H1 (cell line): ENCODE data around the gene TOM1L2. TPM values are rescaled to one million over a fixed set of nuclear protein-coding genes. Genes with fewer than 3 reads are reported as not detected.

Source experiments
- CTCF ChIA-PET: fragments of 300-600 bp; sonication (Branson Sonifier 250); formaldehyde crosslinking; loops from one replicate; lab custom pipeline; 2021; ENCODE audit not compliant: partially characterized antibody; lab: Charles Lee
- POLR2A ChIA-PET: fragments of 300-600 bp; sonication (Branson Sonifier 250); formaldehyde crosslinking; loops from one replicate; lab custom pipeline; 2021; ENCODE audit warnings: inconsistent platforms; ENCODE audit not compliant: partially characterized antibody; lab: Charles Lee
- DNase-seq, 2 experiments: peaks; one replicate each; pipeline versions ENCODE4 v3.0.0 to v3.0.0-alpha.2; 2010 to 2022; ENCODE audit warnings: low spot score in 2 of 2, low read depth in 1 of 2, mixed read lengths in 1 of 2
- FAIRE-seq: peaks from 2 replicates; lab custom pipeline; 2011; peaks lifted over from hg19 to GRCh38; lab: Jason Lieb, UNC
- H2AFZ ChIP-seq: 2 replicates; pipeline ENCODE4 v1.8.1; 2012; ENCODE audit warnings: low read length, inconsistent platforms
- H2AK5ac ChIP-seq: 2 replicates; pipeline ENCODE4 v1.6.1; 2013; ENCODE audit warnings: low read depth, low read length
- H2BK120ac ChIP-seq: replicated peaks from 2 replicates; pipeline ENCODE3; 2013; ENCODE audit warnings: low read depth, low read length, inconsistent platforms
- H2BK12ac ChIP-seq: 2 replicates; pipeline ENCODE4 v1.6.1; 2013; ENCODE audit warnings: low read depth, low read length
- H2BK15ac ChIP-seq: 2 replicates; pipeline ENCODE4 v1.6.1; 2013; ENCODE audit warnings: low read length
- H2BK20ac ChIP-seq: 2 replicates; pipeline ENCODE4 v1.6.1; 2013; ENCODE audit warnings: low read length
- H2BK5ac ChIP-seq: 2 replicates; pipeline ENCODE4 v1.6.1; 2013; ENCODE audit warnings: low read depth, low read length
- H3K14ac ChIP-seq: 2 replicates; pipeline ENCODE4 v1.6.1; 2013; ENCODE audit warnings: inconsistent platforms; ENCODE audit not compliant: insufficient read length
- H3K18ac ChIP-seq: 2 replicates; pipeline ENCODE4 v1.6.1; 2013; ENCODE audit warnings: low read length; ENCODE audit errors: extremely low read depth
- H3K23ac ChIP-seq: 2 replicates; pipeline ENCODE4 v1.6.1; 2013; ENCODE audit warnings: inconsistent platforms; ENCODE audit not compliant: insufficient read length
- H3K23me2 ChIP-seq: 2 replicates; pipeline ENCODE4 v1.6.1; 2013; ENCODE audit warnings: low read depth, low read length
- H3K27ac ChIP-seq: 2 replicates; pipeline ENCODE4 v1.6.1; 2011; ENCODE audit warnings: low read depth, low read length, inconsistent platforms
- H3K27me3 ChIP-seq, 4 experiments: replicated peaks in 1 of 4; 1 replicate in 1 of 4; 2 replicates in 3 of 4; pipeline versions ENCODE4 v1.6.1 to v1.8.1; 2011 to 2013; ENCODE audit warnings: low read length in 3 of 4, mild to moderate bottlenecking in 3 of 4, inconsistent platforms in 2 of 4, mixed read lengths in 2 of 4, moderate library complexity in 1 of 4; ENCODE audit not compliant: control insufficient read depth in 3 of 4, insufficient read depth in 3 of 4; ENCODE audit errors: extremely low read depth in 1 of 4
- H3K36me3 ChIP-seq, 4 experiments: 2 replicates each; pipeline versions ENCODE4 v1.6.1 to v1.8.1; 2011 to 2013; ENCODE audit warnings: mild to moderate bottlenecking in 4 of 4, low read length in 3 of 4, moderate library complexity in 2 of 4, control low read depth in 1 of 4, inconsistent platforms in 1 of 4; ENCODE audit not compliant: insufficient read depth in 4 of 4, control insufficient read depth in 2 of 4
- H3K4ac ChIP-seq: replicated peaks from 2 replicates; pipeline ENCODE3; 2013; ENCODE audit warnings: low read length, low read depth, mixed read lengths, inconsistent platforms; ENCODE audit not compliant: insufficient read length
- H3K4me1 ChIP-seq, 4 experiments: replicated peaks in 1 of 4; 1 replicate in 1 of 4; 2 replicates in 3 of 4; pipeline versions ENCODE4 v1.6.1 to v1.8.1; 2011 to 2013; ENCODE audit warnings: low read length in 3 of 4, inconsistent platforms in 2 of 4, mixed read lengths in 1 of 4; ENCODE audit not compliant: insufficient read depth in 4 of 4, control insufficient read depth in 3 of 4
- H3K4me2 ChIP-seq, 2 experiments: 2 replicates each; pipeline versions ENCODE4 v1.6.1 to v1.8.1; 2011 to 2013; ENCODE audit warnings: low read depth in 2 of 2, low read length in 2 of 2, control low read depth in 1 of 2, inconsistent platforms in 1 of 2, mild to moderate bottlenecking in 1 of 2; ENCODE audit not compliant: insufficient read depth in 1 of 2
- H3K4me3 ChIP-seq, 4 experiments: fragments of 200-600, 300-600 bp in 1 of 4; sonication (generic), shearing (Covaris generic), sonication (Bioruptor Twin) in 1 of 4; 2 replicates each; pipeline versions ENCODE4 v1.5.1 to v1.8.1; 2011 to 2016; ENCODE audit warnings: low read length in 4 of 4, low read depth in 3 of 4, control low read depth in 2 of 4, inconsistent platforms in 2 of 4, mild to moderate bottlenecking in 2 of 4, mixed read lengths in 1 of 4, moderate library complexity in 1 of 4; ENCODE audit not compliant: insufficient read depth in 2 of 4; ENCODE audit errors: extremely low read depth in 1 of 4
- H3K56ac ChIP-seq: replicated peaks from 2 replicates; pipeline ENCODE3; 2013; ENCODE audit warnings: low read depth, mild to moderate bottlenecking, mixed read lengths, low read length, inconsistent platforms; ENCODE audit not compliant: insufficient read length
- H3K79me1 ChIP-seq: 2 replicates; pipeline ENCODE4 v1.6.1; 2013; ENCODE audit warnings: low read depth, low read length, control low read depth
- H3K79me2 ChIP-seq, 2 experiments: 2 replicates each; pipeline versions ENCODE4 v1.6.1 to v1.8.1; 2012 to 2013; ENCODE audit warnings: low read length in 2 of 2, mild to moderate bottlenecking in 2 of 2, inconsistent platforms in 1 of 2; ENCODE audit not compliant: insufficient read depth in 2 of 2, control insufficient read depth in 1 of 2
- H3K9ac ChIP-seq, 4 experiments: replicated peaks in 1 of 4; 1 replicate in 1 of 4; 2 replicates in 3 of 4; pipeline versions ENCODE4 v1.6.1 to v1.8.1; 2011 to 2013; ENCODE audit warnings: low read depth in 3 of 4, low read length in 3 of 4, control low read depth in 2 of 4, mild to moderate bottlenecking in 2 of 4, moderate library complexity in 2 of 4, inconsistent platforms in 1 of 4; ENCODE audit errors: extremely low read depth in 1 of 4
- H3K9me3 ChIP-seq, 2 experiments: 2 replicates each; pipeline versions ENCODE4 v1.6.1 to v1.8.1; 2012 to 2013; ENCODE audit warnings: mild to moderate bottlenecking in 2 of 2, moderate library complexity in 2 of 2, control low read depth in 1 of 2, inconsistent platforms in 1 of 2, low read depth in 1 of 2, low read length in 1 of 2, mixed read lengths in 1 of 2; ENCODE audit not compliant: insufficient read depth in 2 of 2
- H4K20me1 ChIP-seq, 2 experiments: replicated peaks in 1 of 2; 2 replicates each; pipeline versions ENCODE3 to v1.8.1; 2011 to 2013; ENCODE audit warnings: inconsistent platforms in 2 of 2, low read length in 2 of 2, mild to moderate bottlenecking in 1 of 2; ENCODE audit not compliant: insufficient read depth in 2 of 2, control insufficient read depth in 1 of 2
- H4K5ac ChIP-seq: 2 replicates; pipeline ENCODE4 v1.6.1; 2013; ENCODE audit warnings: low read length, low read depth, mixed read lengths, inconsistent platforms; ENCODE audit not compliant: insufficient read length
- H4K8ac ChIP-seq: 2 replicates; pipeline ENCODE4 v1.8.0; 2013; ENCODE audit warnings: mild to moderate bottlenecking, moderate library complexity, low read length, inconsistent platforms; ENCODE audit not compliant: insufficient read depth; ENCODE audit errors: extremely low read depth
- H4K91ac ChIP-seq: replicated peaks from 2 replicates; pipeline ENCODE3; 2013; ENCODE audit warnings: low read length, mixed read lengths, inconsistent platforms; ENCODE audit not compliant: insufficient read length
- KDM1A ChIP-seq: fragments of 200-600, 300-600 bp; sonication (generic); IDR thresholded peaks from 2 replicates; pipeline ENCODE4 v1.7.1; 2016; ENCODE audit warnings: mild to moderate bottlenecking, low read length, borderline replicate concordance
- KDM4A ChIP-seq: IDR thresholded peaks from one replicate; pipeline ENCODE4 v1.7.1; 2012; ENCODE audit warnings: low read depth, mild to moderate bottlenecking, moderate library complexity, low read length, inconsistent platforms; ENCODE audit not compliant: severe bottlenecking
- WGBS, 2 experiments: shearing (Covaris generic) in 1 of 2; methylation state at CpG; one replicate each; pipeline versions ENCODE4 v1.1.6 to v1.1.7; 2013 to 2015; ENCODE audit warnings: low lambda C conversion rate in 2 of 2, mixed read lengths in 2 of 2, inconsistent platforms in 1 of 2, low coverage in 1 of 2, missing lambda C conversion rate in 1 of 2; ENCODE audit not compliant: insufficient replicate concordance in 2 of 2, insufficient coverage in 1 of 2, insufficient read length in 1 of 2; ENCODE audit errors: extremely low coverage in 1 of 2, missing lambda C conversion rate in 1 of 2; 5-methylcytosine and 5-hydroxymethylcytosine counted together
- polyA plus RNA-seq, 7 experiments: library from polyadenylated mRNA; depleted of rRNA in 3 of 7; stranded (reverse) in 5 of 7; unstranded in 2 of 7; fragments of >200 nt in 5 of 7; fragments of 200-250 nt in 2 of 7; gene quantifications; 1 replicate in 5 of 7; 2 replicates in 1 of 7; 4 replicates in 1 of 7; pipeline versions ENCODE4 v1.2.1 to v1.2.3, GENCODE V29; 2011 to 2013; ENCODE audit warnings: missing spikeins in 2 of 7, mixed read lengths in 2 of 7
- total RNA-seq: library from RNA; stranded (reverse); fragmentation: NEBNext Ultra II Directional; extraction: Animal tissue kit (Norgen Biotek cat#: 25700); gene quantifications from 2 replicates; pipeline ENCODE4 v1.2.1, GENCODE V29; 2021

The TOM1L2 gene
- total and polyA plus RNA-seq, 2 of the 8 experiments (the other 6 are each of a cell fraction or from before 2014, with no cell fraction given) = 2.0 to 3.4 TPM

- Histone ChIP-seq H2BK120ac (no peak overlapping the region), H4K5ac (no peak overlapping the region), H2BK20ac (no peak overlapping the region), H3K23me2 (no peaks in the 10 kb centered on the region), H3K27ac (no peak overlapping the region), H3K36me3 (no peaks in the 10 kb centered on the region), H4K20me1 (no peaks in the 10 kb centered on the region), H4K8ac (no peak overlapping the region), H4K91ac (peak overlapping the region; percentile 25), H3K9me3 (no peaks in the 10 kb centered on the region), H3K4ac (no peak overlapping the region), H2AFZ (no peak overlapping the region), H3K27me3 (no peaks in the 10 kb centered on the region), H3K79me1 (no peaks in the 10 kb centered on the region), H2BK12ac (no peak overlapping the region), H3K4me3 (no peak overlapping the region), H2BK5ac (no peak overlapping the region), H3K4me1 (no peaks in the 10 kb centered on the region), H3K56ac (no peak overlapping the region), H2AK5ac (no peak overlapping the region), H2BK15ac (0 out of 2 replicates have a peak overlapping the region, but pooled peaks have one; percentile 72), H3K23ac (no peak overlapping the region), H3K14ac (no peak overlapping the region), H3K18ac (no peak overlapping the region), H3K4me2 (no peak overlapping the region), H3K79me2 (no peaks in the 10 kb centered on the region), H3K9ac (no peak overlapping the region)
- WGBS, 2 experiments = 81 to 100% methylated on average over 1 to 14 of the region's 14 CpGs
- TF ChIP-seq KDM4A = no peak
- peak; percentile 53; the same call in 1 of the 2 replicates for TF ChIP-seq KDM1A
- ChIA-PET CTCF (interaction anchor here (0.6 to 1.6 kb wide), 3 partner anchors 16 to 108 kb away, joined by 4 to 7 read pairs (median 6); no protein-coding TSS in a partner anchor), POLR2A (interaction anchor here (1.4 kb wide), 1 partner anchor 18 kb away, joined by 3 read pairs; no protein-coding TSS in a partner anchor)
- DNase-seq (no peak), FAIRE-seq (no peak)
Measured at GRCh38 chr17:17978481-17979424, 6.6 kb upstream of the TOM1L2 start.
